Stimulated activated CD8-positive, alpha-beta memory T cell treated with anti-CD3 and anti-CD28 coated beads, Interleukin-4, amount 100 ng/mL, for 1 hour (primary cell): ENCODE data around the gene VKORC1L1.
"Not testable (repeated sequence)": the region's sequence is repeated elsewhere in the genome, so short reads cannot be mapped to it uniquely, and the experiment has no call there.

ENCODE experiments used
- DNase-seq, 2 donors: peaks; one replicate each; pipeline ENCODE4 v3.0.0-alpha.2; 2020; ENCODE audit warnings: low read depth in 2 of 2, low spot score in 1 of 2

VKORC1L1 gene

GRCh38 chr7:65976659-65977196 lies 103.9 kb downstream of the VKORC1L1 start:
- DNase-seq: no peak

- no peak for DNase-seq
Observed at GRCh38 chr7:65978891-65979582, 106.2 kb downstream of the VKORC1L1 start.

GRCh38 chr7:65979583-65980477 lies 107.0 kb downstream of the VKORC1L1 start:
- DNase-seq: no peak

- DNase-seq: peak; percentile 8 to 27
Observed at GRCh38 chr7:65980478-65981250, 107.8 kb downstream of the VKORC1L1 start.

GRCh38 chr7:65981965-65982792 lies 109.3 kb downstream of the VKORC1L1 start, which contains the start of gene GUSB:
GUSB (minus strand) TSS chr7:65982213; CDS start chr7:65982183, 30 bp downstream.
- peak; percentile 58 to 81 for DNase-seq

- DNase-seq: no peak
Observed at GRCh38 chr7:65983965-65984658, 111.2 kb downstream of the VKORC1L1 start.

GRCh38 chr7:65988084-65988483 lies 115.2 kb downstream of the VKORC1L1 start:
- no peak for DNase-seq

GRCh38 chr7:65988503-65988902 lies 115.6 kb downstream of the VKORC1L1 start:
- DNase-seq: not testable (repeated sequence)

- DNase-seq: no peak
Observed at GRCh38 chr7:65989694-65990080, 116.8 kb downstream of the VKORC1L1 start.

- DNase-seq: not testable (repeated sequence)
Observed at GRCh38 chr7:65991829-65992228, 119.0 kb downstream of the VKORC1L1 start.

- DNase-seq: no peak
Observed at GRCh38 chr7:65992526-65992925, 119.7 kb downstream of the VKORC1L1 start.

GRCh38 chr7:65994984-65995383 lies 122.1 kb downstream of the VKORC1L1 start:
- not testable (repeated sequence) for DNase-seq

GRCh38 chr7:66000823-66001417 lies 128.0 kb downstream of the VKORC1L1 start:
- not testable (repeated sequence) for DNase-seq

GRCh38 chr7:66005115-66005671 lies 132.3 kb downstream of the VKORC1L1 start:
- DNase-seq: not testable (repeated sequence)

GRCh38 chr7:66007232-66007631 lies 134.4 kb downstream of the VKORC1L1 start:
- no peak for DNase-seq
